DMS53 treated with DMSO at 0.1 percent for 48 hours (cell line): ENCODE results near the gene TKT.
A peak's percentile ranks its signal among the peaks of the same experiment; 100 is the strongest.
"Not testable (repeated sequence)": the region's sequence is repeated elsewhere in the genome, so short reads cannot be mapped to it uniquely, and the experiment has no call there.

Experiments used
- DNase-seq: peaks from one replicate; lab custom pipeline; 2025; ENCODE audit not compliant: unreplicated experiment; lab: John Stamatoyannopoulos, UW

The TKT gene

DNA sequence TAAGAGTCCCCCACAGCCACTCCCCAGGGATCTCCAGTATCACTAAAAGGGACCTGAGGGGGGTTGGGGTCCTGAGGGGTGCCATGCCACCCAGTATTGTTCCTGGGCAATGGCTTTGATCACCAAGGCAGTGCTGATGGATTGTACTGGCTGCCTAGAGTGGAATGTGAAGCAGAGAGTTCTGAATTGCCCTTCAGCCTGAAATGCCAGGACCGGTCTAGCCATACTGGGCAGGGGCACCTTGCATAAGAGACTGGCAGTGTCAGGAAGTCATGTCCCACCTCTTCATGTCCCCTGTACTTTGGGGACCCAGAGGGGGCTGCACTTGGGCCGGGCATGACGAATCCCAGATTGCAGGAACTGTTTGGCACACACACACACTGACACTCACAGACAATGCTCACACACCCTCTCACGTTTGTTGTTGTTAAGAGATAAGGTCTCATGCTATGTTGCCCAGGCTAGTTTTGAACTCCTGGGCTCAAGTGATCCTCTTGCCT lies 4.5 kb upstream of the TKT start:
- no peak for DNase-seq

GRCh38 chr3:53259427-53260259 lies 3.8 kb upstream of the TKT start:
- no peak for DNase-seq

DNA sequence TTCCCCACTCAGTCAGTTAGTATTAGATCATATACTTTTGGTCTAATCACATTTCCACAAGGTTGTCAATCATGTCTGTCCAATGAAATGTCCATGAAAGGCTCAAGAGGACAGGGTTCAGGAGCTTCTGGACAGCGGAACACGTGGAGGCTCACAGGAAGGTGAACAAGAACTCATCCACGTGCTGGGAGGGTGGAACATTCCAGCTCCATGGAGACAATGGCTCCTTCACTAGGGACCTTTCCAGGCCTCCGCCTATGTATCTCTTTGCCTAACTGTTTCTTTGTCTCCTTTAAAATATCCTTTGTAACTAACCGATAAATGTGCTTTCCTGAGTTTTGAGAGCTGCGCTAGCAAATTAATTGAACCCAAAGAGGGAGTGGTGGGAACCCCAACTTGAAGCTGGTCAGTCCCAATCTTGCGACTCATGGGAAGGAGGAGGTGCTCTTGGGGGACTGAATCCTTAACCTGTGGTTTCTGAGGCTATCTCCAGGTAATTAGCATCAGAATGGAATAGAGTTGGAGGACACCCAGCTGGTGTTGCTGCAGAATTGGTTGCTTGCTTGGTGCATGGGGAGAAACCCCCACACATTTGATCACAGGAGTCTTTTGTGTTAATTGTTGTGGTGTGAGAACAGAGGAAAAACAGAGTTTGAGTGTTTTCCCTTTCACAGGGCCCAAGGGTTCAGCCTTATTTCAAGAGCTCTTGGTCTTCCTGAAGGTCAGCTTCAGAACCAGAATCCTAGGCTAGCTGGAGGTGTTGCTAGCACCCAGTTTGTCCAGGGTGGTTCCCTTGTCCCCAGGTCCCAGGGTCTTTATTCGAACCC lies 3.0 kb upstream of the TKT start:
- no peak for DNase-seq

- no peak for DNase-seq
Observed at GRCh38 chr3:53257465-53257864, 1.6 kb upstream of the TKT start.

GRCh38 chr3:53256704-53257055 lies 858 bp upstream of the TKT start:
- DNase-seq: no peak

DNA sequence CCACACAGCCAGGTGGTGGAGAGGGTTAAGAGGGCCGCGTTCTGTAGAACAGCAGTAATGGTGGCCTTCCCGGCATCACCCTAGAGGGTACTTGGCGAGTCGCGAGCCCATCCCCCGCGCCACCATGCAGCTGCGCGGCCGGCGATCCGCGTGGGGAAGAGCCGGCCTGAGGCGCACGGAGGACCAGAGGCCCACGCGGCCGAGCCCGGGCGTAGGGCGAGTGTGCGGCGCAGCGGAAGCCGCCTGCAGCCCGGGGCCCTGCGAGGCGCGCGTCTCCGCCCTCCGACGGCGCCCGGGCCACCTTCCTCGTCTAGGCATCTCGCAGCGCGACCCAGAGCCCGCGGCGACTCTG lies 423 bp downstream of the TKT start:
- DNase-seq: no peak

GRCh38 chr3:53254509-53255422 lies 1.1 kb downstream of the TKT start:
- DNase-seq: peak; percentile 37

DNA sequence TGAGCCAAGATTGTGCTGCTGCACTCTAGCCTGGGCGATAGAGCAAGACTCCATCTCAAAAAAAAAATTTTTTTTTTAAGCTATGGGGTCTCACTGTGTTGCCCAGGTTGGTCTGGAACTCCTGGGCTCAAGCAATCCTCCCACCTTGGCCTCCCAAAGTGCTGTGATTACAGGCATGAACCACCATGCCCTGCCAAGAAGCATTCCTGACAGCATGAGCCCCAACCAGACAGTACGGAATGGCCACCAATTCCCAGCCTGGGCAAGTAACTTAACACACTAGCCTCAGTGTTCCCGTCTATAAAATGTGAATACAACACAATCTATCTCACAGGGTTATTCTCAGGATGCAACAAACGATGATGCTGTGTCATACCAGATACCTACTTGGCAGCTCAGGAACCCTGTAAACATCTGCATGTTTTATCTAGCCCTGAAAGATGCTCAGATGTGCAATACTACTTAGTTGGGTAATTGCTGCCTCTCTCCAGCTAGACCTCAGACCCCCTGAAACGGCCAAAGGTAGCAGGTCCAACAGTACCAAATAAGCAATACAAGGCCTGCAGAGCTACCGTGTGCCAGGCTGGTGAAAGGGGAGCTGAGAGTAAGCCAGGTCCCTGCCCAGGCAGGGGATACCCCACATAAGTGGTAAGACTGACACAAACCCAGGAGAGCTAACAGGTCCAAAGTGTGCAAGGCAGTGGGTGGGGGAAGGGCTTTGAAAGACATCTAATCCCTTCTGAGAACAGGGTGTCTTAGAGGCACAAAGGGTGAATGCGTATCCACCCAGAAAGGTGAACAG lies 1.9 kb downstream of the TKT start:
- no peak for DNase-seq

DNA sequence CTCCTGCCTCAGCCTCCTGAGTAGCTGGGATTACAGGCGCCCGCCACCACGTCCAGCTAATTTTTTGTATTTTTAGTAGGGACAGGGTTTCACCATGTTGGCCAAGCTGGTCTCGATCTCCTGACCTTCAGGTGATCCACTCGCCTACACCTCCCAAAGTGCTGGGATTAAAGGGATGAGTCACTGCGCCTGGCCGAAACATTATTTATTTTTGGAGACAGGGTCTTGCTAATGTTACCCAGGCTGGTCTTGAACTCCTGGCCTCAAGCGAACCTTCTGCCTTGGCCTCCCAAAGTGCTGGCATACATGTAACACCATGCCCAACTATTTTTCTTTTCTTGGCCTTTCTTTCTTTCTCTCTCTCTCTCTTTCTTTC lies 2.9 kb downstream of the TKT start:
- DNase-seq: not testable (repeated sequence)

- no peak for DNase-seq
Observed at GRCh38 chr3:53252096-53252946, 3.5 kb downstream of the TKT start.

DNA sequence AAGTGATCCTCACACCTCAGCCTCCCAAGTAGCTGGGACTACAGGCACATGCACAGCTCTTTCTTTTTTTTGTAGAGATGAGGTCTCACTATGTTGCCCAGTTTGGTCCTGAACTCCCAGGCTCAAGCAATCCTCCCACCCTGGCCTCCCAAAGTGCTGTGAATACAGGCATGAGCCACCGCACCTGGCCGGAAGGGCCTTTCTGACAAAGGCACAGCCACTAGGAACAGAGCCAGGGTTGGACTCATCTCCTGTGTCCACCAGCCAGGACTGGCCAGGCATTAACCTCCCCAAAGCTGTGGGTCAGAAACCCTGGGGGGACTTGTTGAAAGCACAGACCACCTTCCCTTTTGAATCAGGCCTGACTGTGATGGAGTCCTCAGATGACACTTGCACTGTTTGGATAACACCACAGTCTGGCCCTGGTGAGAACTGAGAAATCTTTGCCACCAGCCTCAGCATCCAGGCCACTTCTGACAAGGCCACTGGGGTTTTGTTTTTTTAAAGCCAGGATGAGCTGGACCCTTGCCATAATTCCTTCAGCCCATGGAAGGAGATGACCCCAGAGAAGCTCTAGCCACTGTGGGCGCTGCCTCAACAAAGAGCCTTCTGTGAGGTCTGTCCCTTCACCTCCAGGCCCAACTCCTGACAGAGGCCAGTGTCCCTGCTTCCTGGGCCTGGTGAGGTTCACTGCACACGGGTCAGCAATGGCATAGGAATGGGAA lies 4.8 kb downstream of the TKT start:
- no peak for DNase-seq

DNA sequence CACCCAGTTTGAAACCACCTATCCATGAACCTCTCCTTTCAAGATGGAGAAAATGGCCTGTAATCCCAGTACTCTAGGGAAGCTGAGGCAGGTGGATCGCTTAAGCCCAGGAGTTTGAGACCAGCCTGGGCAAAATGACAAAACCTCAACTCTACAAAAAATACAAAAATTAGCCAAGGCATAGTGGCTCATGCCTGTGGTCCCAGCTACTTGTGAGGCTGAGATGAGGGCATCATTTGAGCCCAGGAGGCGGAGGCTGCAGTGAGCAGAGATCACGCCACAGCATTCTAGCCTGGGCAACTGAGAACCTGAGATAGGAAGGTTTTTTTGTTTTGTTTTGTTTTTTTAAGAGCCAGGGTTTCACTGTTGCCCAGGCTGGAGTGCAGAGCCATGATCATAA lies 5.4 kb downstream of the TKT start:
- no peak for DNase-seq

DNA sequence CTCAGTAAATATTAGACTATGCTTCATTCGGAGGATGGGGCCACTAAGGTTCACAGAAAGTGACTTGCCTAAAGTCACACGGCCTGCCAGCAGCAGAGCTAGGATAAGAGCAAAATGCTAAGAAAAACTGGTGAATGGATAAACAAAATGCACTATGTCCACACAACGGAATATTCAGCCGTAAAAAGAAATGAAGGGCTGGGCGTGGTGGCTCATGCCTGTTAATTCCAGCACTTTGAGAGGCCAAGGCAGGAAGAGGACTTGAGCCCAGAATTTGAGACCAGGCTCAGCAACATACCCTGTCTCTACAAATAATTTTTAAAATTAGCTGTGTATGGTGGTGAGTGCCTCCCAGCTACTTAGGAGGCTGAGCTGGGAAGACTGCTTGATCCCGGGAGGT lies 7.7 kb downstream of the TKT start:
- no peak for DNase-seq

GRCh38 chr3:53247619-53248018 lies 8.2 kb downstream of the TKT start:
- DNase-seq: no peak

DNA sequence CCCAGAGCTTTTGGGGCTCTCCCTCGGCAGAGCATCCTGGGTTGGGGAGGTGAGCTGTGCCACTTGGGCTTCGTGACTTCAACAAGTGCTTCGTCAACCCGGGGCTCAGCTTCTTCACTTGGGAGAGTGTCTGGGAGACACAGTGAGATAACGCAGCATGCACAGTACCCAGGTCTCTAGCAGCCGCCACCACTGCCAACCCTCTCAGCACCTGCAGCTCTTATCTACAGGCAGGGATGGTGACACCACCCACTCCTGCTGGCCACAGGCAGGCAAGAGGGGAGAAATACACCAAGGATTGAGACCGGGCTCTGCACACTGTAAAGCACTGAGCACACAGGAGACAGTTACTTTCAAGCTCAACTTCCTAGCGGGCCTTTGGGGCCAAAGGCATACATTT lies 11.6 kb downstream of the TKT start:
- DNase-seq: no peak

DNA sequence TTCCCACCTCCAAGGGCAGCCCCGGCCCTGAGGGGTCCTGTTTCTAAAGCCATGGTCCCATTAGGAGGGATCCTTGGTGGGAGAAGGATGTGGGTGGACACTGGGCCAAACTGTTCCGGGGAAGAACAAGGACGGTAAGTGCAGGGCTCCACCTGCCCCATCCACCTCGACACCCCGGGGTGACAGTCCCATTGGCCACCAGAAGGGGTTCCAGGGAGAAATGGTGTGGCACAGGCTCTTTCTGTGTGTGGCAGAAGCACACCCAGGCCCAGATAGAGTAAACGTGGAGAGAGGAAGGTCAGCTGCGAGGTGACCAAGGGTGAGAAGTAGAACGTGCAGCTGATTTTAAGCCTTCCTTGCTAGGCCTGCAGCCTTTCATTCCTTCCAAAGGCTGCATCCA lies 12.0 kb downstream of the TKT start:
- DNase-seq: no peak

- DNase-seq: no peak
Observed at GRCh38 chr3:53243165-53243564, 12.7 kb downstream of the TKT start.

- DNase-seq: no peak
Observed at GRCh38 chr3:53242642-53243041, 13.2 kb downstream of the TKT start.

DNA sequence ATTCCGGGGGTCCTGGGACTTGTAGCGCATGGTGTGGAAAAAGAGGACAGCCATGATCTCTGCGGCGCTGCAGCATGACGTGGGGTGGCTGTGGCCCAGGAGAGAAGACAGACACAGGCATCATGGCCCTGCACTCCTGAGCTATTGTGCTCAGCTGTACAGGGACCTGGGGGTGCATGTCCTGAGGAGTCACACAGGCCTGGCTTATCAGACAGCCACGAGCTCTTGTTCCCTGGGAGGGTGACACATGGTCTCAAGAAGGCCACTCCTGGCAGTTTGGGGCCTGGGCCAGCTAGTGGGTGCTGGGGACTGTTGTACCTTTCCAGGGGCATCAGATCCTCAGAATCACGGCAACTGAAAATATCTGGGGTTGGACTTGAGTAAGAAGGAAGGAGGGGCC lies 13.7 kb downstream of the TKT start:
- no peak for DNase-seq
